IgD-negative memory B cell (primary cell): ENCODE results near the gene IST1. TPM values are rescaled to one million over a fixed set of nuclear protein-coding genes. Genes with fewer than 3 reads are reported as not detected.
"Not testable (repeated sequence)": the region's sequence is repeated elsewhere in the genome, so short reads cannot be mapped to it uniquely, and the experiment has no call there.

Experiments
- H3K27ac Mint-ChIP-seq, 3 donors: one replicate each; pipeline ENCODE4 v1.8.0; 2020 to 2022; ENCODE audit warnings: mild to moderate bottlenecking in 3 of 3, mixed read lengths in 3 of 3, moderate library complexity in 1 of 3
- H3K27me3 Mint-ChIP-seq: one replicate; pipeline ENCODE4 v1.8.0; 2021; ENCODE audit warnings: mixed read lengths
- H3K36me3 Mint-ChIP-seq: one replicate; pipeline ENCODE4 v1.8.0; 2020; ENCODE audit warnings: mild to moderate bottlenecking, mixed read lengths
- H3K4me1 Mint-ChIP-seq, 3 donors: one replicate each; pipeline ENCODE4 v1.8.0; 2020 to 2022; ENCODE audit warnings: mixed read lengths in 3 of 3, mild to moderate bottlenecking in 1 of 3
- H3K4me3 Mint-ChIP-seq, 4 donors: one replicate each; pipeline ENCODE4 v1.8.0; 2020 to 2022; ENCODE audit warnings: mild to moderate bottlenecking in 4 of 4, mixed read lengths in 4 of 4, moderate library complexity in 3 of 4
- H3K9me3 Mint-ChIP-seq, 3 donors: one replicate each; pipeline ENCODE4 v1.8.0; 2020 to 2021; ENCODE audit warnings: mixed read lengths in 3 of 3, mild to moderate bottlenecking in 1 of 3
- polyA plus RNA-seq: library from polyadenylated mRNA; unstranded; fragments of 300-500 nt; fragmentation: Illumina TruSeq; gene quantifications from one replicate; pipeline ENCODE4 v1.2.3, GENCODE V29; 2021

IST1 gene
- polyA plus RNA-seq, 1 donor from 2014 or later, result 161 TPM

GRCh38 chr16:71865173-71865863 is 30.0 kb upstream of the IST1 start:
- peak overlapping the region in 1 of 3 donors; percentile 80 for H3K27ac Mint-ChIP-seq
- H3K27me3 Mint-ChIP-seq, result no peaks in the 10 kb centered on the region

GRCh38 chr16:71867175-71867574 is 28.2 kb upstream of the IST1 start:
- H3K4me1 Mint-ChIP-seq, H3K9me3 Mint-ChIP-seq, H3K36me3 Mint-ChIP-seq, H3K4me3 Mint-ChIP-seq, H3K27ac Mint-ChIP-seq, H3K27me3 Mint-ChIP-seq: not testable (repeated sequence)

More at GRCh38 chr16:71865173-71865863, 30.0 kb upstream of the IST1 start:
- H3K36me3 Mint-ChIP-seq, result peaks cover 5% of the 10 kb centered on the region
- no peak overlapping the region for H3K4me3 Mint-ChIP-seq
- no peaks in the 10 kb centered on the region for H3K9me3 Mint-ChIP-seq
- H3K4me1 Mint-ChIP-seq, result peaks cover 0 to 1% (median 0%) of the 10 kb centered on the region in 3 donors

GRCh38 chr16:71867939-71868338 is 27.4 kb upstream of the IST1 start:
- Mint-ChIP-seq H3K27me3 (no peaks in the 10 kb centered on the region), H3K4me3 (no peak overlapping the region), H3K4me1 (peaks cover 0 to 1% (median 0%) of the 10 kb centered on the region in 3 donors), H3K36me3 (peaks cover 3% of the 10 kb centered on the region), H3K9me3 (no peaks in the 10 kb centered on the region), H3K27ac (peak overlapping the region in 1 of 3 donors; percentile 46)

- no peak overlapping the region for H3K27ac Mint-ChIP-seq
- peaks cover 0 to 1% (median 0%) of the 10 kb centered on the region in 3 donors for H3K4me1 Mint-ChIP-seq
- no peaks in the 10 kb centered on the region for H3K27me3 Mint-ChIP-seq
- H3K4me3 Mint-ChIP-seq, result no peak overlapping the region
- H3K36me3 Mint-ChIP-seq, result peaks cover 3% of the 10 kb centered on the region
- H3K9me3 Mint-ChIP-seq, result no peaks in the 10 kb centered on the region
These were observed 26.2 kb upstream of the IST1 start for GRCh38 chr16:71869089-71869488.

- Mint-ChIP-seq H3K4me1 (peaks cover 0 to 1% (median 0%) of the 10 kb centered on the region in 3 donors), H3K36me3 (peaks cover 2% of the 10 kb centered on the region), H3K27me3 (no peaks in the 10 kb centered on the region), H3K27ac (peak overlapping the region in 1 of 3 donors; percentile 68), H3K4me3 (no peak overlapping the region), H3K9me3 (no peaks in the 10 kb centered on the region)
These were observed 24.5 kb upstream of the IST1 start for GRCh38 chr16:71870818-71871217.

- H3K27ac Mint-ChIP-seq, result peak overlapping the region in 1 of 3 donors; percentile 53
- H3K4me3 Mint-ChIP-seq, result no peak overlapping the region
- peaks cover 2% of the 10 kb centered on the region for H3K36me3 Mint-ChIP-seq
- peaks cover 0 to 1% (median 0%) of the 10 kb centered on the region in 3 donors for H3K4me1 Mint-ChIP-seq
- H3K27me3 Mint-ChIP-seq, result no peaks in the 10 kb centered on the region
- H3K9me3 Mint-ChIP-seq, result no peaks in the 10 kb centered on the region
These were observed 22.1 kb upstream of the IST1 start for GRCh38 chr16:71873199-71873598.

- Mint-ChIP-seq H3K27me3 (no peaks in the 10 kb centered on the region), H3K27ac (no peak overlapping the region), H3K4me1 (peaks cover 26 to 34% (median 26%) of the 10 kb centered on the region in 3 donors), H3K36me3 (peaks cover 9% of the 10 kb centered on the region), H3K4me3 (peak overlapping the region in 1 of 4 donors; percentile 4), H3K9me3 (no peaks in the 10 kb centered on the region)
These were observed 16.4 kb upstream of the IST1 start for GRCh38 chr16:71878911-71879310.

GRCh38 chr16:71880176-71880575 is 15.2 kb upstream of the IST1 start:
- Mint-ChIP-seq H3K27me3 (no peaks in the 10 kb centered on the region), H3K9me3 (no peaks in the 10 kb centered on the region), H3K27ac (peak overlapping the region in 1 of 3 donors; percentile 34), H3K36me3 (peaks cover 9% of the 10 kb centered on the region), H3K4me3 (peak overlapping the region in 1 of 4 donors; percentile 85), H3K4me1 (peaks cover 29 to 38% (median 30%) of the 10 kb centered on the region in 3 donors)

GRCh38 chr16:71882505-71883167 is 12.7 kb upstream of the IST1 start:
- no peaks in the 10 kb centered on the region for H3K9me3 Mint-ChIP-seq
- H3K27me3 Mint-ChIP-seq, result no peaks in the 10 kb centered on the region
- H3K4me1 Mint-ChIP-seq, result peaks cover 35 to 43% (median 36%) of the 10 kb centered on the region in 3 donors
- peak overlapping the region; percentile 91 to 97 (median 97) for H3K27ac Mint-ChIP-seq
- peaks cover 8% of the 10 kb centered on the region for H3K36me3 Mint-ChIP-seq
- peak overlapping the region; percentile 89 to 94 (median 92) for H3K4me3 Mint-ChIP-seq

GRCh38 chr16:71883168-71883848 is 12.0 kb upstream of the IST1 start:
- Mint-ChIP-seq H3K9me3 (no peaks in the 10 kb centered on the region), H3K4me1 (peaks cover 35 to 43% (median 36%) of the 10 kb centered on the region in 3 donors), H3K27me3 (no peaks in the 10 kb centered on the region), H3K27ac (peak overlapping the region; percentile 91 to 97 (median 97)), H3K4me3 (peak overlapping the region; percentile 89 to 94 (median 92)), H3K36me3 (peaks cover 8% of the 10 kb centered on the region)

GRCh38 chr16:71883849-71884638 is 11.3 kb upstream of the IST1 start, which contains the start of gene ZNF821:
Gene ZNF821, minus strand, starts transcription at chr16:71884182. Its CDS starts 4,236 bp downstream, at chr16:71879946.
- no peaks in the 10 kb centered on the region for H3K27me3 Mint-ChIP-seq
- H3K27ac Mint-ChIP-seq, result peak within 1 kb of the TSS; percentile 93 to 99 (median 97)
- no peaks in the 10 kb centered on the region for H3K9me3 Mint-ChIP-seq
- H3K4me1 Mint-ChIP-seq, result peaks cover 33 to 43% (median 34%) of the 10 kb centered on the region in 3 donors
- peak within 1 kb of the TSS; percentile 93 to 99 (median 96) for H3K4me3 Mint-ChIP-seq
- peaks cover 7% of the 10 kb centered on the region for H3K36me3 Mint-ChIP-seq

GRCh38 chr16:71885261-71885650 is 10.1 kb upstream of the IST1 start:
- H3K4me1 Mint-ChIP-seq, result peaks cover 27 to 30% (median 29%) of the 10 kb centered on the region in 3 donors
- H3K4me3 Mint-ChIP-seq, result peak overlapping the region; percentile 93 to 99 (median 96)
- H3K9me3 Mint-ChIP-seq, result no peaks in the 10 kb centered on the region
- H3K36me3 Mint-ChIP-seq, result peaks cover 1% of the 10 kb centered on the region
- H3K27me3 Mint-ChIP-seq, result no peaks in the 10 kb centered on the region
- peak overlapping the region; percentile 93 to 99 (median 93) for H3K27ac Mint-ChIP-seq

- no peaks in the 10 kb centered on the region for H3K9me3 Mint-ChIP-seq
- H3K4me3 Mint-ChIP-seq, result peak overlapping the region in 1 of 4 donors; percentile 71
These were observed 6.2 kb upstream of the IST1 start for GRCh38 chr16:71889147-71889546.

GRCh38 chr16:71893888-71894228 is 1.5 kb upstream of the IST1 start:
- Mint-ChIP-seq H3K36me3 (peaks cover 3% of the 10 kb centered on the region), H3K4me1 (peaks cover 8 to 21% (median 10%) of the 10 kb centered on the region in 3 donors), H3K4me3 (peak overlapping the region; percentile 97 to 99 (median 98)), H3K27ac (peak overlapping the region; percentile 94 to 98 (median 98)), H3K9me3 (no peaks in the 10 kb centered on the region), H3K27me3 (no peaks in the 10 kb centered on the region)

More at GRCh38 chr16:71889147-71889546, 6.2 kb upstream of the IST1 start:
- H3K4me1 Mint-ChIP-seq, result peaks cover 11 to 12% (median 12%) of the 10 kb centered on the region in 3 donors
- H3K27me3 Mint-ChIP-seq, result no peaks in the 10 kb centered on the region
- peaks cover 1% of the 10 kb centered on the region for H3K36me3 Mint-ChIP-seq
- H3K27ac Mint-ChIP-seq, result no peak overlapping the region
